Mesenchymal stem cell (in vitro differentiated cells and primary cell): ENCODE measurements around the gene ZCWPW1.

Experiments used
- DNase-seq: peaks from one replicate; pipeline ENCODE4 v3.0.0-alpha.2; 2013
- H2AFZ ChIP-seq: one replicate; pipeline ENCODE4 v1.6.1; 2013; ENCODE audit warnings: low read depth, mild to moderate bottlenecking, control low read depth, inconsistent platforms, low read length, moderate library complexity
- H2AK5ac ChIP-seq: 2 replicates; pipeline ENCODE4 v1.6.1; 2013; ENCODE audit warnings: low read length, moderate library complexity, mild to moderate bottlenecking, inconsistent platforms; ENCODE audit not compliant: severe bottlenecking
- H2BK120ac ChIP-seq: one replicate; pipeline ENCODE4 v1.6.1; 2013; ENCODE audit warnings: low read depth, mild to moderate bottlenecking, inconsistent platforms, low read length, moderate library complexity
- H2BK12ac ChIP-seq, 2 experiments: one replicate each; pipeline ENCODE4 v1.6.1; 2013; ENCODE audit warnings: inconsistent platforms in 2 of 2, low read length in 2 of 2, mild to moderate bottlenecking in 2 of 2, moderate library complexity in 2 of 2, control low read depth in 1 of 2
- H2BK15ac ChIP-seq: one replicate; pipeline ENCODE4 v1.6.1; 2013; ENCODE audit warnings: mild to moderate bottlenecking, low read depth, inconsistent platforms; ENCODE audit not compliant: poor library complexity, severe bottlenecking
- H2BK5ac ChIP-seq: 2 replicates; pipeline ENCODE4 v1.6.1; 2013; ENCODE audit warnings: low read depth, mild to moderate bottlenecking, low read length, control low read depth, inconsistent platforms; ENCODE audit not compliant: poor library complexity, severe bottlenecking
- H3K14ac ChIP-seq, 2 experiments: one replicate each; pipeline ENCODE4 v1.6.1; 2013; ENCODE audit warnings: inconsistent platforms in 2 of 2, low read length in 2 of 2, control low read depth in 1 of 2, mild to moderate bottlenecking in 1 of 2, moderate library complexity in 1 of 2
- H3K18ac ChIP-seq, 2 experiments: one replicate each; pipeline ENCODE4 v1.6.1; 2013; ENCODE audit warnings: inconsistent platforms in 2 of 2, low read length in 2 of 2, control low read depth in 1 of 2, low read depth in 1 of 2, mild to moderate bottlenecking in 1 of 2
- H3K23ac ChIP-seq, 2 experiments: one replicate each; pipeline ENCODE4 v1.6.1; 2013; ENCODE audit warnings: inconsistent platforms in 2 of 2, low read length in 2 of 2, mild to moderate bottlenecking in 2 of 2, moderate library complexity in 2 of 2, control low read depth in 1 of 2
- H3K27ac ChIP-seq: 2 replicates; pipeline ENCODE4 v1.5.1; 2013; ENCODE audit warnings: mild to moderate bottlenecking, moderate library complexity, low read length, control low read depth, inconsistent platforms; ENCODE audit not compliant: poor library complexity, severe bottlenecking
- H3K27me3 ChIP-seq, 2 experiments: 2 replicates each; pipeline versions ENCODE4 v1.6.1 to v1.7.0; 2013; ENCODE audit warnings: low read length in 2 of 2, mild to moderate bottlenecking in 2 of 2, moderate library complexity in 2 of 2, control low read depth in 1 of 2, inconsistent platforms in 1 of 2; ENCODE audit not compliant: control insufficient read depth in 1 of 2, insufficient read depth in 1 of 2
- H3K36me3 ChIP-seq, 2 experiments: 2 replicates each; pipeline versions ENCODE4 v1.6.1 to v1.7.0; 2013; ENCODE audit warnings: low read length in 2 of 2, control low read depth in 1 of 2, inconsistent platforms in 1 of 2, low read depth in 1 of 2, mild to moderate bottlenecking in 1 of 2; ENCODE audit not compliant: insufficient read depth in 2 of 2, control insufficient read depth in 1 of 2
- H3K4ac ChIP-seq, 2 experiments: one replicate each; pipeline ENCODE4 v1.6.1; 2013; ENCODE audit warnings: inconsistent platforms in 2 of 2, low read length in 2 of 2, mild to moderate bottlenecking in 2 of 2, moderate library complexity in 2 of 2, control low read depth in 1 of 2, low read depth in 1 of 2
- H3K4me1 ChIP-seq: 2 replicates; pipeline ENCODE4 v1.6.1; 2013; ENCODE audit warnings: low read depth, low read length, control low read depth; ENCODE audit not compliant: control insufficient read depth, insufficient read depth
- H3K4me2 ChIP-seq: 2 replicates; pipeline ENCODE4 v1.6.1; 2013; ENCODE audit warnings: low read length, mild to moderate bottlenecking, inconsistent platforms; ENCODE audit not compliant: poor library complexity, severe bottlenecking
- H3K4me3 ChIP-seq, 2 experiments: 2 replicates each; pipeline versions ENCODE4 v1.5.1 to v1.7.0; 2013; ENCODE audit warnings: low read length in 2 of 2, mild to moderate bottlenecking in 2 of 2, control low read depth in 1 of 2, low read depth in 1 of 2; ENCODE audit not compliant: insufficient read depth in 1 of 2
- H3K79me1 ChIP-seq: replicated peaks from 2 replicates; pipeline ENCODE4 v1.6.1; 2013; ENCODE audit warnings: mild to moderate bottlenecking, control low read depth, low read length, inconsistent platforms; ENCODE audit not compliant: poor library complexity, severe bottlenecking
- H3K9ac ChIP-seq: 2 replicates; pipeline ENCODE4 v1.7.0; 2013; ENCODE audit warnings: mild to moderate bottlenecking, low read length, moderate library complexity
- H3K9me3 ChIP-seq: 2 replicates; pipeline ENCODE4 v1.7.0; 2013; ENCODE audit warnings: mild to moderate bottlenecking, low read length; ENCODE audit not compliant: control insufficient read depth
- H4K8ac ChIP-seq: one replicate; pipeline ENCODE4 v1.6.1; 2013; ENCODE audit warnings: inconsistent platforms, mild to moderate bottlenecking, low read length, moderate library complexity
- H4K91ac ChIP-seq: one replicate; pipeline ENCODE4 v1.6.1; 2013; ENCODE audit warnings: mild to moderate bottlenecking, low read length, inconsistent platforms
- WGBS: methylation state at CpG from one replicate; pipeline ENCODE4 v1.1.7; 2013; ENCODE audit warnings: mixed read lengths; 5-methylcytosine and 5-hydroxymethylcytosine counted together

The ZCWPW1 gene

GRCh38 chr7:100360135-100360854 lies 68.2 kb downstream of the ZCWPW1 start:
- Histone ChIP-seq H3K27ac (no peak overlapping the region), H3K79me1 (peaks cover 17% of the 10 kb centered on the region), H2BK15ac (no peak overlapping the region), H2BK12ac (no peak overlapping the region), H3K36me3 (peaks cover 68 to 72% of the 10 kb centered on the region in 2 experiments), H3K27me3 (no peaks in the 10 kb centered on the region), H3K4me1 (peaks cover 11% of the 10 kb centered on the region), H3K4me2 (no peak overlapping the region), H4K91ac (no peak overlapping the region), H2AFZ (no peak overlapping the region), H2AK5ac (no peak overlapping the region), H2BK5ac (no peak overlapping the region), H3K9ac (no peak overlapping the region), H3K4ac (no peak overlapping the region), H3K18ac (no peak overlapping the region), H3K4me3 (no peak overlapping the region), H3K23ac (no peak overlapping the region), H3K14ac (no peak overlapping the region), H3K9me3 (no peaks in the 10 kb centered on the region), H4K8ac (no peak overlapping the region), H2BK120ac (no peak overlapping the region)
- WGBS: 93% methylated on average over 3 of the region's 3 CpGs
- DNase-seq: no peak

DNA sequence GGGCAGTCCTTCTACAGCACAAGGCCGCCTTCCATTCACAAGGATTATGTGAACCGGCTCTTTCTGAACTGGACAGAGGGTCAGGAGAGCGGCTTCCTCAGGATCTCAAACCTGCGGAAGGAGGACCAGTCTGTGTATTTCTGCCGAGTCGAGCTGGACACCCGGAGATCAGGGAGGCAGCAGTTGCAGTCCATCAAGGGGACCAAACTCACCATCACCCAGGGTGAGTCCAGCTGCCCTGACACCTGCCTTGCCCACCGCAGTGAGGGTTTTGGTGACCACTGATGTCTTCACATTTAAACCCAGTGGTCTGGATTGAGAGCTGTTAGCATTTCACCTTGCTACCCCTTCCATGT lies 69.7 kb downstream of the ZCWPW1 start:
- Histone ChIP-seq H3K36me3 (peaks cover 78 to 83% of the 10 kb centered on the region in 2 experiments), H3K18ac (no peak overlapping the region), H3K4me2 (no peak overlapping the region), H2BK15ac (no peak overlapping the region), H3K4me3 (no peak overlapping the region), H3K9ac (no peak overlapping the region), H2BK120ac (no peak overlapping the region), H3K4ac (no peak overlapping the region), H2BK12ac (no peak overlapping the region), H2AFZ (no peak overlapping the region), H4K91ac (no peak overlapping the region), H3K14ac (no peak overlapping the region), H4K8ac (no peak overlapping the region), H3K79me1 (peaks cover 23% of the 10 kb centered on the region), H3K27me3 (no peaks in the 10 kb centered on the region), H3K27ac (no peak overlapping the region), H3K9me3 (no peaks in the 10 kb centered on the region), H2BK5ac (no peak overlapping the region), H3K4me1 (peaks cover 15% of the 10 kb centered on the region), H2AK5ac (no peak overlapping the region), H3K23ac (no peak overlapping the region)
- 98% methylated on average over 8 of the region's 8 CpGs for WGBS
- DNase-seq: no peak

DNA sequence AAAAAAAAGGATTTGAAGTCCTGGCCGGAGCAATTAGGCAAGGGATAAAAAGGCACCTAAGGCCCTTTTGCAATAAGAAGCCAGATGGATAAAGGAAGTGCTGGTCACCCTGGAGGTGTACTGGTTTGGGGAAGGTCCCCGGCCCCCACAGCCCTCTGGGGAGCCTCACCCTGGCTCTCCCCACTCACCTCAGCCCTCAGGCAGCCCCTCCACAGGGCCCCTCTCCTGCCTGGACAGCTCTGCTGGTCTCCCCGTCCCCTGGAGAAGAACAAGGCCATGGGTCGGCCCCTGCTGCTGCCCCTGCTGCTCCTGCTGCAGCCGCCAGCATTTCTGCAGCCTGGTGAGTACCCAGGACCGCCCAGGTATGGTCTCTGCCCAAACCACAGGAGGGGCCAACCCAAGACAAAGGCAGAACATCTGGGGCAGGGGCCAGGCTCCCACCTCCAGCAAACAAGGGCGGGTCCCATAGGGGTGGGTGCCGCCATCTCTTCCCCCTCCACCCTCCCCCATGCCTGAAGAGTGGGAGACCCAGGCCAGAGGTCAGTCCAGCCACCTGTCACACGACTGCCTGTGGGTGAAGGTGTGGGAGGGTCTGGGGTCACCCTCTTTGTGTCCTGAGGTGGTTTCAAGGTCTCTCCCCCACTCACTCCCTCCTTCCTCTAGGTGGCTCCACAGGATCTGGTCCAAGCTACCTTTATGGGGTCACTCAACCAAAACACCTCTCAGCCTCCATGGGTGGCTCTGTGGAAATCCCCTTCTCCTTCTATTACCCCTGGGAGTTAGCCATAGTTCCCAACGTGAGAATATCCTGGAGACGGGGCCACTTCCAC lies 70.3 kb downstream of the ZCWPW1 start, which contains the start of gene PILRB:
Gene PILRB, plus strand, starts transcription at position 91 of the 830 bp plus-strand sequence. Its CDS starts 186 bp downstream, at position 277.
- Histone ChIP-seq H3K27ac (no peak within 1 kb of the TSS), H4K91ac (no peak within 1 kb of the TSS), H3K23ac (no peak within 1 kb of the TSS), H3K4me2 (no peak within 1 kb of the TSS), H2BK5ac (no peak within 1 kb of the TSS), H3K36me3 (peaks cover 82 to 89% of the 10 kb centered on the region in 2 experiments), H2AFZ (no peak within 1 kb of the TSS), H4K8ac (peak within 1 kb of the TSS; percentile 14), H3K9ac (no peak within 1 kb of the TSS), H3K4me1 (peaks cover 15% of the 10 kb centered on the region), H3K4me3 (no peak within 1 kb of the TSS), H2BK120ac (no peak within 1 kb of the TSS), H2BK15ac (no peak within 1 kb of the TSS), H3K9me3 (no peaks in the 10 kb centered on the region), H3K27me3 (no peaks in the 10 kb centered on the region), H2AK5ac (no peak within 1 kb of the TSS), H3K4ac (no peak within 1 kb of the TSS), H3K18ac (no peak within 1 kb of the TSS), H2BK12ac (no peak within 1 kb of the TSS), H3K79me1 (peaks cover 27% of the 10 kb centered on the region), H3K14ac (no peak within 1 kb of the TSS)
- DNase-seq: no peak
- WGBS: 93% methylated on average over 7 of the region's 11 CpGs

DNA sequence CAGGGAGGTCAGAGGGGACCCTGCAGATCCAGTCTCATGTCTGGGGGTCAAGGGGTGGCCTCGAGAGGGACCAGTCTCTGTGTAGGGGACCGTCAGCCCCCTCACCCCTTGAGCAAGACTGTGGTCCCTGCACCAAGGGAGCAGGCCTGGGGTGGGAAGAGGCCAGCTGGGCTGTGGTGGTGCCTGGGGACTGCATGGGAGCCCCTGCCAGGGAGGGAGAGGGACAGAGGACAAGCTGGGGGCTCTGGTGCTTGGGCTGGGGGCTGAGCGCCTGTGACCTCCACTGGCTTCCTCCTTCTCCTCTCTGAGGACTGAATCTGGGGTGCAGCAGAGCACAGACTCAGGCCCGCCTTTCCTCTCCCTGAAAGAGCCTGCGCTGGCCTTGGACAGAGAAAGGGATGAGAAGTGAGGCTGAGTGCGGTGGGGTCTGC lies 71.4 kb downstream of the ZCWPW1 start:
- Histone ChIP-seq H4K8ac (no peak overlapping the region), H3K27ac (no peak overlapping the region), H3K14ac (no peak overlapping the region), H3K9ac (no peak overlapping the region), H2AFZ (no peak overlapping the region), H2AK5ac (no peak overlapping the region), H3K18ac (no peak overlapping the region), H3K27me3 (no peaks in the 10 kb centered on the region), H4K91ac (no peak overlapping the region), H3K36me3 (peaks cover 72 to 94% of the 10 kb centered on the region in 2 experiments), H3K4me1 (peaks cover 15% of the 10 kb centered on the region), H3K79me1 (peaks cover 31% of the 10 kb centered on the region), H3K4me3 (no peak overlapping the region), H2BK120ac (no peak overlapping the region), H3K4me2 (no peak overlapping the region), H2BK15ac (no peak overlapping the region), H3K9me3 (no peaks in the 10 kb centered on the region), H3K23ac (no peak overlapping the region), H2BK5ac (no peak overlapping the region), H3K4ac (no peak overlapping the region), H2BK12ac (no peak overlapping the region)
- 98% methylated on average over 5 of the region's 6 CpGs for WGBS
- no peak for DNase-seq
